RWPE2 (cell line): ENCODE measurements around the gene PPIC.
"Not testable (repeated sequence)": the region's sequence is repeated elsewhere in the genome, so short reads cannot be mapped to it uniquely, and the experiment has no call there.

Experiments
- ATAC-seq: fragments of 200-7000 bp; cut with Tn5 transposase; 3 replicates; pipeline ENCODE4 v1.9.1; 2021; ENCODE audit warnings: low read depth
- DNase-seq: peaks from one replicate; pipeline ENCODE4 v3.0.0-alpha.2; 2020; ENCODE audit warnings: low spot score
- H3K27ac ChIP-seq: fragments of 450-650 bp; 2 replicates; pipeline ENCODE4 v1.5.1; 2017; ENCODE audit warnings: mild to moderate bottlenecking; ENCODE audit not compliant: poor library complexity, severe bottlenecking
- H3K27me3 ChIP-seq: fragments of 250-450 bp; sonication (Bioruptor Pico); 2 replicates; pipeline ENCODE4 v1.5.1; 2021; ENCODE audit warnings: mild to moderate bottlenecking, moderate library complexity; ENCODE audit not compliant: insufficient read depth, poor library complexity, severe bottlenecking
- H3K36me3 ChIP-seq: fragments of 250-450 bp; sonication (Bioruptor Pico); 2 replicates; pipeline ENCODE4 v1.5.1; 2020; ENCODE audit warnings: low read depth, mild to moderate bottlenecking, moderate library complexity
- H3K4me1 ChIP-seq: fragments of 250-450 bp; sonication (Bioruptor Pico); 2 replicates; pipeline ENCODE4 v1.5.1; 2021; ENCODE audit warnings: mild to moderate bottlenecking, moderate library complexity; ENCODE audit not compliant: insufficient read depth, poor library complexity, severe bottlenecking
- H3K4me3 ChIP-seq: fragments of 250-450 bp; sonication (Bioruptor Pico); 2 replicates; pipeline ENCODE4 v1.5.1; 2021; ENCODE audit warnings: mild to moderate bottlenecking, moderate library complexity; ENCODE audit not compliant: severe bottlenecking
- H3K9me3 ChIP-seq: fragments of 250-450 bp; sonication (Bioruptor Pico); 2 replicates; pipeline ENCODE4 v1.5.1; 2021; ENCODE audit warnings: mild to moderate bottlenecking, moderate library complexity; ENCODE audit not compliant: severe bottlenecking
- CTCF ChIP-seq: fragments of 450-650 bp; IDR thresholded peaks from one replicate; pipeline ENCODE4 v1.5.1; 2017; ENCODE audit warnings: mild to moderate bottlenecking, moderate library complexity; ENCODE audit not compliant: poor library complexity, severe bottlenecking

Gene PPIC

GRCh38 chr5:122978644-122979297 is 57.8 kb downstream of the PPIC start:
- no peaks in the 10 kb centered on the region for H3K36me3 ChIP-seq
- no peak overlapping the region for H3K27ac ChIP-seq
- no peaks in the 10 kb centered on the region for H3K4me1 ChIP-seq
- H3K27me3 ChIP-seq = no peaks in the 10 kb centered on the region
- H3K4me3 ChIP-seq = no peak overlapping the region
- no peaks in the 10 kb centered on the region for H3K9me3 ChIP-seq
- TF ChIP-seq CTCF = no peak
- ATAC-seq (no peak), DNase-seq (no peak)

- ATAC-seq (no peak), DNase-seq (no peak)
- Histone ChIP-seq H3K4me1 (no peaks in the 10 kb centered on the region), H3K4me3 (no peak overlapping the region), H3K36me3 (no peaks in the 10 kb centered on the region), H3K9me3 (no peaks in the 10 kb centered on the region), H3K27me3 (no peaks in the 10 kb centered on the region), H3K27ac (no peak overlapping the region)
- TF ChIP-seq CTCF = no peak
These were observed 58.5 kb downstream of the PPIC start for GRCh38 chr5:122978068-122978467.

- Histone ChIP-seq H3K4me1 (no peaks in the 10 kb centered on the region), H3K4me3 (no peak overlapping the region), H3K36me3 (no peaks in the 10 kb centered on the region), H3K27ac (no peak overlapping the region), H3K9me3 (no peaks in the 10 kb centered on the region), H3K27me3 (no peaks in the 10 kb centered on the region)
- ATAC-seq (no peak), DNase-seq (no peak)
- no peak for TF ChIP-seq CTCF
These were observed 59.2 kb downstream of the PPIC start for GRCh38 chr5:122977319-122977718.

GRCh38 chr5:122974251-122974650 is 62.3 kb downstream of the PPIC start:
- not testable (repeated sequence) for H3K9me3 ChIP-seq, H3K36me3 ChIP-seq, DNase-seq, H3K4me3 ChIP-seq, H3K4me1 ChIP-seq, H3K27me3 ChIP-seq, H3K27ac ChIP-seq, ATAC-seq

- not testable (repeated sequence) for DNase-seq, H3K4me3 ChIP-seq, H3K36me3 ChIP-seq, H3K27me3 ChIP-seq, H3K4me1 ChIP-seq, H3K27ac ChIP-seq, ATAC-seq, H3K9me3 ChIP-seq
These were observed 62.8 kb downstream of the PPIC start for GRCh38 chr5:122973759-122974158.
